D721Med (cell line): ENCODE results near the gene SLC66A1.

Source experiments
- DNase-seq: peaks from one replicate; pipeline ENCODE4 v3.0.0; 2011; ENCODE audit warnings: low spot score; ENCODE audit not compliant: insufficient read length
- FAIRE-seq: peaks from 2 replicates; lab custom pipeline; 2011; peaks lifted over from hg19 to GRCh38; lab: Jason Lieb, UNC
- CTCF ChIP-seq: IDR thresholded peaks from 2 replicates; pipeline ENCODE4 v1.5.1; 2012; ENCODE audit warnings: mild to moderate bottlenecking, control low read depth; ENCODE audit not compliant: insufficient read depth; ENCODE audit errors: missing control alignments

Gene SLC66A1

GRCh38 chr1:19346026-19346425 lies 33.9 kb downstream of the SLC66A1 start:
- no peak for DNase-seq
- FAIRE-seq = no peak
- no peak for TF ChIP-seq CTCF

GRCh38 chr1:19347533-19348172 lies 35.5 kb downstream of the SLC66A1 start:
- no peak for TF ChIP-seq CTCF
- FAIRE-seq (no peak), DNase-seq (no peak)

- DNase-seq = no peak
- no peak for TF ChIP-seq CTCF
- no peak for FAIRE-seq
Measured at GRCh38 chr1:19348441-19349198, 36.5 kb downstream of the SLC66A1 start.

- DNase-seq (no peak), FAIRE-seq (no peak)
- TF ChIP-seq CTCF = no peak
Measured at GRCh38 chr1:19349999-19350398, 37.9 kb downstream of the SLC66A1 start.

- DNase-seq (no peak), FAIRE-seq (no peak)
- no peak for TF ChIP-seq CTCF
Measured at GRCh38 chr1:19350566-19350965, 38.4 kb downstream of the SLC66A1 start.

- no peak for TF ChIP-seq CTCF
- FAIRE-seq (no peak), DNase-seq (no peak)
Measured at GRCh38 chr1:19351873-19352272, 39.7 kb downstream of the SLC66A1 start.

- DNase-seq (no peak), FAIRE-seq (no peak)
- TF ChIP-seq CTCF = no peak
Measured at GRCh38 chr1:19352839-19353238, 40.7 kb downstream of the SLC66A1 start.
